ENCODE results near the gene PROX2. TPM values are rescaled to one million over a fixed set of nuclear protein-coding genes. Genes with fewer than 3 reads are reported as not detected.

Gene PROX2
- total and polyA plus RNA-seq, 2 donors (not counting 3 experiments of a cell fraction or from before 2014, with no cell fraction given): 0.01 TPM; not detected in 1

- no peaks in the 10 kb centered on the region for H3K36me3 ChIP-seq (ENCODE audit: control insufficient read depth in 2 of 2, extremely low read depth in 1 of 2, insufficient read depth in 2 of 2, low read length in 2 of 2)
- POLR2A ChIA-PET: no interaction called here
- intact Hi-C loops (cut with micrococcal nuclease) (no loop called here), dilution Hi-C loops (cut with MboI; ENCODE audit: extremely low pct_ligation_motif_present, low sequenced_read_pairs) (no loop called here)
- H3K79me2 ChIP-seq (ENCODE audit: control insufficient read depth, insufficient read depth, low read length): no peaks in the 10 kb centered on the region
- peaks cover 5 to 9% of the 10 kb centered on the region in 2 experiments for H3K27me3 ChIP-seq (ENCODE audit: control insufficient read depth in 2 of 2, insufficient read depth in 2 of 2, low read length in 2 of 2)
- no peak overlapping the region for H3K4me2 ChIP-seq (ENCODE audit: insufficient read depth, low read length)
- no peaks in the 10 kb centered on the region for H3K4me1 ChIP-seq (ENCODE audit: control insufficient read depth, extremely low read depth, insufficient read depth, low read length)
- BruUV-seq (replicated peaks): no TSS peak
- no peaks in the 10 kb centered on the region for H4K20me1 ChIP-seq (replicated peaks; ENCODE audit: control insufficient read depth, extremely low read depth, insufficient read depth, low read length)
- DNase-seq (ENCODE audit: low read depth, low spot score) (no peak), FAIRE-seq (no peak)
- H3K27ac ChIP-seq (ENCODE audit: insufficient read depth, low read depth, low read length): no peak overlapping the region
- no peak overlapping the region for H3K9ac ChIP-seq (replicated peaks; ENCODE audit: extremely low read depth, insufficient read depth, low read length)
- CTCF ChIA-PET: interaction anchor here (0.9 to 12.3 kb wide), 6 partner anchors 14 to 251 kb away, joined by 3 to 468 read pairs (median 86); partner anchors contain the start of genes DLST and PROX2
- no peaks in the 10 kb centered on the region for H3K9me1 ChIP-seq (replicated peaks; ENCODE audit: control insufficient read depth, extremely low read depth, insufficient read depth, low read length)
- no peak overlapping the region for H2AFZ ChIP-seq (ENCODE audit: low read depth, low read length)
- no peak overlapping the region for H3K4me3 ChIP-seq (replicated peaks in 1 of 3; ENCODE audit: insufficient read depth in 1 of 3, low read depth in 1 of 3, low read length in 3 of 3)
- TF ChIP-seq POLR2A (IDR thresholded peaks at IDR 0.05; ENCODE audit: low read depth, low read length) (no peak), MYC (IDR thresholded peaks at IDR 0.05; ENCODE audit: low read depth, low read length) (no peak), POLR2AphosphoS5 (IDR thresholded peaks at IDR 0.05; ENCODE audit: insufficient read depth, low read depth, low read length) (no peak), JUN (IDR thresholded peaks at IDR 0.05; ENCODE audit: borderline replicate concordance, insufficient read depth, insufficient read length, low read depth) (no peak), CTCF (IDR thresholded peaks at IDR 0.05; ENCODE audit: extremely low read depth in 1 of 2, insufficient read depth in 1 of 2, low read depth in 1 of 2, low read length in 2 of 2) (no peak), FOS (IDR thresholded peaks at IDR 0.05; ENCODE audit: borderline replicate concordance, insufficient read depth, low read length) (no peak), EZH2 (IDR thresholded peaks at IDR 0.05; ENCODE audit: borderline replicate concordance, low read depth, low read length, severe bottlenecking) (no peak), GATA2 (IDR thresholded peaks at IDR 0.05; ENCODE audit: insufficient read depth, insufficient read length, low read depth, low read length) (no peak), MAX (IDR thresholded peaks at IDR 0.05; ENCODE audit: insufficient read depth, insufficient read length) (no peak)
- no peaks in the 10 kb centered on the region for H3K9me3 ChIP-seq (replicated peaks; ENCODE audit: control insufficient read depth, insufficient read depth, low read length)
Observed at GRCh38 chr14:74863274-74863673, 12.7 kb downstream of the PROX2 start.
